C1 segment of cervical spinal cord (tissue), 14 donors: ENCODE measurements around the gene CAMK1D.
"Not testable (repeated sequence)": the region's sequence is repeated elsewhere in the genome, so short reads cannot be mapped to it uniquely, and the experiment has no call there.

Experiments
- DNase-seq, 14 donors: peaks; one replicate each; lab custom pipeline; 2025; lab: John Stamatoyannopoulos, UW

CAMK1D gene

GRCh38 chr10:12784646-12785045 is 435.3 kb downstream of the CAMK1D start:
- no peak for DNase-seq

GRCh38 chr10:12785415-12785831 is 436.1 kb downstream of the CAMK1D start:
- no peak for DNase-seq

- DNase-seq: no peak
These were observed 437.9 kb downstream of the CAMK1D start for GRCh38 chr10:12787297-12787696.

DNA sequence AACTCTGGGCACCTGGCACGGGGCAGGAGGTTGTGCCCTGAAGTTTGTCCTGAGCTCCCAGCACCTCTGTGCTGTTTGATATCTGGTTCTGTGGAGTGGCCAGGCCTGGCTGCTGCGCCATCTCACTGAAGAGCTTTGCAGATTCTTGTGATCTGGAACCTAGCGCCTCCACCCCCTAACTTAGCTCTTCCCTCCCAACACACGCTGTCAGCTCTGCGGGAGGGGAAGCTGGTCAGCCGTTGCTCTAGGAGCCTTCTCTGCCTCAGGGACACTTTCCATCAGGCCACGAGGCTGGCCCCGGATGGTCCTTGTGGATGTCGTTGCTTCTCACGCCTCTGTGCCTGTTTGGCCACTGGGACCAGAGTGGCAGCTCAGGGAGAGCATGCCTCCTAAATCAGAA is 438.9 kb downstream of the CAMK1D start:
- no peak for DNase-seq

DNA sequence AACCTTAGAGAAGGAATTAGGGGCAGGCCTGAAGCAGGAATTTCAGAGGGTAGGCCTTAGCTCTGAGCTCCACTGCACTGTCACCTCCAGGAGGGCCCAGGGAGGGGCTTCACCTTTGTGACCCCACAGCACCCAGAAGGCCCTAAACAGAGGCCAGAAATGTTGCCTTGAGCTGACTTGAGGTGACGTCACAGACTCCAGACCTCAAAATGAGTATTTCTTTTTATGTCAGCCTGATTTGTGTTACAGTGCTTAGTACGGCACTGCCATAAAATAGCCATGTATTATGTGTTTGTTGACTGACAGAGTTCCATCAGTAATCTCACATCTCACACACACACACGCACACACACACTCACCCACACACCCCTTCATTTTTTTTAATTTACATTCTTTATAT is 440.9 kb downstream of the CAMK1D start:
- DNase-seq: no peak

- DNase-seq: no peak
These were observed 442.4 kb downstream of the CAMK1D start for GRCh38 chr10:12791728-12792127.

- no peak for DNase-seq
These were observed 443.7 kb downstream of the CAMK1D start for GRCh38 chr10:12792889-12793556.

- DNase-seq: no peak
These were observed 446.2 kb downstream of the CAMK1D start for GRCh38 chr10:12795315-12796110.

DNA sequence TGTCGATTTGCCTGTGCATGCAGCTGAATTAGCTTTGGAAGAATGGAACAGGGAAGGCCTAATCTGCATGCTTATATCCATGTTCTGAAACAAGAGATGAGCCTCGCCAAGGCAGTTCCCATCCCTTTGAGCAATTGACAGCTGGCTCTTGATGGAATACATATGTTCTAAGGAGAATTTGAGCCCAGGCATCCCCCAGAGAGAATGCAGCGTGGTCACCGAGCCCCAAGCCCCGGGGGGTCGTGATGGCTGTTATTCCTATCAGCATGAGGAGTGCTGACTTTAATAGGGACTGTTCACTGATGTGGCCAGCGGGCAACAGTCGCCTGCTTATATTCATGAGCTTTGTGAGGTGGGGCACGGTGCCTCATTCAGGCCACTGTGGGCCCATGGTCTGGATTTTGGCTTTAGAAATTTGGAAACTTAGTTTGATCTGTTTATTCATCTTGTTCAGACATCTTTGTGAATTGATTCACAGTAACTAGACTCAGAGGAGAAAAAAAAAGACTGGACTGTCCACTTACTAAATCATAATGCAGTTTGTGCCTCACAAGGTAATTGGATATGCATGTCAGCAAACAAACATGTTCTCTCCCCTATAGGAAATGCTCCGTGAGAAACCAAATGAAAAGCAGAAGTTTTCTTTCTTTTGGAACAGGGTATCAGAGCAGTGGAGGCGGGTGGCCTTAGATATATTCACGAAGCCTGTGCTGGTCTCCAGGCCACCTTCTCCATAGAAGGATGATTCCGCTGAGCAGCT is 447.2 kb downstream of the CAMK1D start:
- no peak for DNase-seq

- no peak for DNase-seq
These were observed 448.3 kb downstream of the CAMK1D start for GRCh38 chr10:12797471-12798262.

- no peak for DNase-seq
These were observed 449.8 kb downstream of the CAMK1D start for GRCh38 chr10:12799144-12799543.

DNA sequence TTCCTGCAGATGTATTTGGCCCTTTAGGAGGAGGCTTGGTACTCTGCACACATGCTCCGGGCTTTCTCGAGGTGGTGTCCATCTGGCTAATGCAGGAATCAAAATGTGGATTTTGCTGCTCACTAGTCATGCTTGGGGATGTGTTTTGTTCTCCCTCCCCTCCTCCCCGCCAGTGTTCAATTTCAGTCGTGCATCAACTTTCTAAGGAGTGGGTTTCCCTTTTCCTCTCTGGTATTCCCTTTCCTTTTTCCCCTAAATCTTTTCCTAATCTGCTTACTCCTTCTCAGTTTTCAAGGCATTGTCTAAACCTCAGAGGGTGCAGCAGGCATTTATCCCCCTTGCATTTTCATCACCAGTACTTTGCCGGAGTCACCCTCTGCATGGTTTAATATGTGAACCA is 450.4 kb downstream of the CAMK1D start:
- no peak for DNase-seq

GRCh38 chr10:12800302-12800701 is 451.0 kb downstream of the CAMK1D start:
- DNase-seq: no peak

GRCh38 chr10:12801214-12802087 is 452.1 kb downstream of the CAMK1D start:
- no peak for DNase-seq

DNA sequence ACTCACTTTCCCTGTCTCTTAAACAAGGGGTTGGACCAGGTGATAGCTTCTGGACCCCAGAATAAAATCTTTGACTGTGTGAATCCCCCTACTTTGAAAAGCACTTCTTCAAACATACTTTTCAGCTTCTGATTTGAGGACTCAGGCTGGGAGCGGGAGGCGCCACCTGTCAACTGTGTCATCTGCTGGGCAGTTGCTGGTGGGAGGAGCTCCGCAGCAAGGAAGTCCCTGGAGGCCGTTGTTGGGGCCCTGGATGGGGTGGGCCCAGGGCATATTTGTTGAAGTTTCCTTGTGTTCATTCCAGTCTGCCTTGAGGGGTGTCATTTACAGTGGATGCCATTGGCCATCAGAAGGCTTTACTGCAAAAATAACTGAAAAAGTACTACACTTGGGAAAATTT is 454.4 kb downstream of the CAMK1D start:
- no peak for DNase-seq

DNA sequence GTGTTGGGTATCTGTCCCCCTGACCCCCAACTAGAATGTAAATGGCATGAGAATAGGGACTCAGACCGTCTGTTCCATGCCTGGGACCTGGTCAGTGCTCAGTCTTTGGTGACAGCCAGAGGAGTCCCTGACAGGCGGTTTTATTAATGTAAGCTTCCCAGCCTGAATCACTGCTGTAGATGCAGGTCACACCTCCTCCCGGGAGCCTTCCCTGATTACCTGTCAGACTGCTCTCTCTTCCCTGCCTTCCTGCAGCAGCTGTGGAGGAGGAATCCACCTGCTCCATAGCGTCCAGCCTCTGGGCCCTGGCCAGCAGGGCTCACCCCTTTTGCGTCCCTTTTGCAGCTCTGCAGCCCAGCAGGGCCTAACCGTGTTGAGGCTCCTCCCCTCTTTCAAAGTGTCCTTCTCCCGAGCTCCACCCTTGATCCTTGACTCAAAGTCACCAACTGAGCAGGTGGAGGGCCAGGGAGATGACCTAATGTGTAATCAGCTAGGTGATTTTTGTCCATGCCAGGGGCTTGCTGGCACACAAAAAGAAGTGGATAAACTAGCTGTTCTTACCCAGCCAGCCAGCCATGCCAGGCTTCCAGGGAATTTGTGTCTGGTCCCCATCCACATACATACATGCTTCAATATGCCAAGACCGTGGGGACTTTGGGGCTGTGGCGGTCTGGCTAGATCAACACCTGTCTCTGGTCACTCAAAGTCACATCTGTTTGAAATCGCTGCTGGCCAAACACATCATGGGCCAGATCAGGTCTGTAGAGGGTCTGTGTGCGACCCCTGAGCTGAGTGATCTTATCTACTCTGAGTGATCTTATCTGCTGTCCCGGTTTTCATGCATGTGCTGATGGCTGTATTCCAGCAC is 457.1 kb downstream of the CAMK1D start:
- DNase-seq: peak in 1 of 14 donors; percentile 21

DNA sequence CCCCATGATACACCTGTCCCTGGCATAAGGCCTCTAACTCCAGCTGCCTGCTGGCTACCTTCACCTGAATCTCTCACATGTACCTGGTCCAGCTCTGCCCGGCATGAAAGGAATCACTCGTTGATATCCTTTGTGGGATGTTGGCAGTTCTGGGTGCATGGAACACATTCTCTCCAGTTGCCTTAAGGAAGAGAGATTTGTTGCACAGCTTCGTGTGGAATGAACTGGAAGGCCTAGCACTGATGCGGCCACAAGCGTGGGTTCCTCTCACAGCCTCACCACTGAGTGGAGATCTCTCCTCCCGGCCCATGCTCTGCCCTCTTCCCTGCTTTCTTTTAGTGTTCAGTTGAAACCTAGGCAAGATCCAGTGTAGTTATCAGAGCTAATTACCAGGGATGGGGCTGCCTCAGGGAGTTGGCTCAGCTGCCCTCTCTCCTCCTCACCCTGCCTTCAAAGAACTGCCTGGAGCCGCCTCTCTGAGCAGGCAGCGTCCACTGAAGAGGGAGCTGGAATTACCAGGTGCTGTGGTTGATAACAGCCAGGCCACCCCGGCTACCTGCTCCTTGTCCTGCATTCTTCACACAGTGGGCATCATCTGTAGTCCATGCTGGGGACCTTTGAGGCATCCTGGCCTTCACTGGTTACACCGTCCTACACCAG is 457.9 kb downstream of the CAMK1D start:
- peak in 1 of 14 donors; percentile 21 for DNase-seq

- no peak for DNase-seq
These were observed 458.8 kb downstream of the CAMK1D start for GRCh38 chr10:12808014-12808613.

GRCh38 chr10:12810046-12810445 is 460.7 kb downstream of the CAMK1D start:
- not testable (repeated sequence) for DNase-seq
